ENCODE data around the gene ZNF205.

DNA sequence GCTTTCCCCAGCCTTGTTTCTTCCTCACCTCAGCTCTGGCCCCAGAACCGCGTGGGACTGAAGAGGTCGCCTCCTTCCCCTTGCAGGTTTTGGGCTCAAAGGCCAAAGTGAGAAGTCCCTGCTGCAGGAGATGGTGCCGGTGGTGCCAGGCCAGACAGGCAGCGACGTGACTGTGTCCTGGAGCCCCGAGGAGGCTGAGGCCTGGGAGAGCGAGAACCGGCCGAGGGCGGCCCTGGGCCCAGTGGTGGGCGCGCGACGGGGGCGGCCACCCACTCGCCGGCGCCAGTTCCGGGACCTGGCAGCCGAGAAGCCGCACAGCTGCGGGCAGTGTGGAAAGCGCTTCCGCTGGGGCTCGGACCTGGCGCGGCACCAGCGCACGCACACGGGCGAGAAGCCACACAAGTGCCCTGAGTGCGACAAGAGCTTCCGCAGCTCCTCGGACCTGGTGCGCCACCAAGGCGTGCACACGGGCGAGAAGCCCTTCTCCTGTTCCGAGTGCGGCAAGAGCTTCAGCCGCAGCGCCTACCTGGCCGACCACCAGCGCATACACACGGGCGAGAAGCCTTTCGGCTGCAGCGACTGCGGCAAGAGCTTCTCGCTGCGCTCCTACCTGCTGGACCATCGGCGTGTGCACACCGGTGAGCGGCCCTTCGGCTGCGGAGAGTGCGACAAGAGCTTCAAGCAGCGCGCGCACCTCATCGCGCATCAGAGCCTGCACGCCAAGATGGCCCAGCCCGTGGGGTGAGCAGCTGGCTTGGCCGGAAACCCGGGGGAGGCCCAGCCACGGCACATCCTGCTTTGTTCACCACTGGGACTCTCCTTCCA, 28.4 kb downstream of the ZNF205 start:
- TF ChIP-seq, protein P1, sequence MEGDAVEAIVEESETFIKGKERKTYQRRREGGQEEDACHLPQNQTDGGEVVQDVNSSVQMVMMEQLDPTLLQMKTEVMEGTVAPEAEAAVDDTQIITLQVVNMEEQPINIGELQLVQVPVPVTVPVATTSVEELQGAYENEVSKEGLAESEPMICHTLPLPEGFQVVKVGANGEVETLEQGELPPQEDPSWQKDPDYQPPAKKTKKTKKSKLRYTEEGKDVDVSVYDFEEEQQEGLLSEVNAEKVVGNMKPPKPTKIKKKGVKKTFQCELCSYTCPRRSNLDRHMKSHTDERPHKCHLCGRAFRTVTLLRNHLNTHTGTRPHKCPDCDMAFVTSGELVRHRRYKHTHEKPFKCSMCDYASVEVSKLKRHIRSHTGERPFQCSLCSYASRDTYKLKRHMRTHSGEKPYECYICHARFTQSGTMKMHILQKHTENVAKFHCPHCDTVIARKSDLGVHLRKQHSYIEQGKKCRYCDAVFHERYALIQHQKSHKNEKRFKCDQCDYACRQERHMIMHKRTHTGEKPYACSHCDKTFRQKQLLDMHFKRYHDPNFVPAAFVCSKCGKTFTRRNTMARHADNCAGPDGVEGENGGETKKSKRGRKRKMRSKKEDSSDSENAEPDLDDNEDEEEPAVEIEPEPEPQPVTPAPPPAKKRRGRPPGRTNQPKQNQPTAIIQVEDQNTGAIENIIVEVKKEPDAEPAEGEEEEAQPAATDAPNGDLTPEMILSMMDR (IDR thresholded peaks at IDR 0.05 in 2 of 3, conservative IDR thresholded peaks at IDR 0.05 in 1 of 3; ENCODE audit: control insufficient read depth in 2 of 3, extremely low read depth in 1 of 3, insufficient read depth in 1 of 3, low read depth in 3 of 3, low read length in 3 of 3), result no peak
- no peak for TF ChIP-seq POLR2A (IDR thresholded peaks at IDR 0.05; ENCODE audit: low read depth, low read length)
- no peak for TF ChIP-seq POU2F2 (IDR thresholded peaks at IDR 0.05; ENCODE audit: borderline replicate concordance, low read depth, low read length)
- TF ChIP-seq HDGF (IDR thresholded peaks at IDR 0.05), result no peak
- no peak for TF ChIP-seq EZH2 (IDR thresholded peaks at IDR 0.05; ENCODE audit: borderline replicate concordance, control insufficient read depth, low read depth, low read length)
- TF ChIP-seq JUND (IDR thresholded peaks at IDR 0.05; ENCODE audit: low read depth, low read length), result no peak
- TF ChIP-seq, protein P2, sequence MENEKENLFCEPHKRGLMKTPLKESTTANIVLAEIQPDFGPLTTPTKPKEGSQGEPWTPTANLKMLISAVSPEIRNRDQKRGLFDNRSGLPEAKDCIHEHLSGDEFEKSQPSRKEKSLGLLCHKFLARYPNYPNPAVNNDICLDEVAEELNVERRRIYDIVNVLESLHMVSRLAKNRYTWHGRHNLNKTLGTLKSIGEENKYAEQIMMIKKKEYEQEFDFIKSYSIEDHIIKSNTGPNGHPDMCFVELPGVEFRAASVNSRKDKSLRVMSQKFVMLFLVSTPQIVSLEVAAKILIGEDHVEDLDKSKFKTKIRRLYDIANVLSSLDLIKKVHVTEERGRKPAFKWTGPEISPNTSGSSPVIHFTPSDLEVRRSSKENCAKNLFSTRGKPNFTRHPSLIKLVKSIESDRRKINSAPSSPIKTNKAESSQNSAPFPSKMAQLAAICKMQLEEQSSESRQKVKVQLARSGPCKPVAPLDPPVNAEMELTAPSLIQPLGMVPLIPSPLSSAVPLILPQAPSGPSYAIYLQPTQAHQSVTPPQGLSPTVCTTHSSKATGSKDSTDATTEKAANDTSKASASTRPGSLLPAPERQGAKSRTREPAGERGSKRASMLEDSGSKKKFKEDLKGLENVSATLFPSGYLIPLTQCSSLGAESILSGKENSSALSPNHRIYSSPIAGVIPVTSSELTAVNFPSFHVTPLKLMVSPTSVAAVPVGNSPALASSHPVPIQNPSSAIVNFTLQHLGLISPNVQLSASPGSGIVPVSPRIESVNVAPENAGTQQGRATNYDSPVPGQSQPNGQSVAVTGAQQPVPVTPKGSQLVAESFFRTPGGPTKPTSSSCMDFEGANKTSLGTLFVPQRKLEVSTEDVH (IDR thresholded peaks at IDR 0.05; ENCODE audit: low read depth, partially characterized antibody), result no peak
- TF ChIP-seq NR2F1 (conservative IDR thresholded peaks at IDR 0.05), result no peak
- TF ChIP-seq MXI1 (IDR thresholded peaks at IDR 0.05; ENCODE audit: low read depth, low read length), result no peak
- TF ChIP-seq MYC (IDR thresholded peaks at IDR 0.05; ENCODE audit: insufficient read depth, insufficient read length, insufficient replicate concordance, low read length, severe bottlenecking), result no peak

Data from GM12878 (cell line).